NT2/D1 (cell line): Measurements from ENCODE around the gene RNF212.

Source experiments
- YY1 ChIP-seq: IDR thresholded peaks from 2 replicates; pipeline ENCODE4 v1.6.1; 2011; ENCODE audit not compliant: insufficient read length, insufficient read depth
- ZNF274 ChIP-seq: IDR thresholded peaks from 2 replicates; pipeline ENCODE4 v1.6.1; 2011; ENCODE audit warnings: mild to moderate bottlenecking, low read depth, low read length

GRCh38 chr4:1155314-1155713, 42.0 kb upstream of the RNF212 start:
- TF ChIP-seq ZNF274, result no peak
- TF ChIP-seq YY1, result no peak
